Mesendoderm (in vitro differentiated cells): ENCODE measurements around the gene ERC1.
A peak's percentile ranks its signal among the peaks of the same experiment; 100 is the strongest.
"Not testable (repeated sequence)": the region's sequence is repeated elsewhere in the genome, so short reads cannot be mapped to it uniquely, and the experiment has no call there.

Source experiments
- DNase-seq: peaks from one replicate; pipeline ENCODE4 v3.0.0; 2013
- H2AK5ac ChIP-seq: 2 replicates; pipeline ENCODE4 v1.6.1; 2013; ENCODE audit warnings: low read length, inconsistent platforms
- H2BK120ac ChIP-seq: 2 replicates; pipeline ENCODE4 v1.6.1; 2013; ENCODE audit warnings: low read depth, mild to moderate bottlenecking, low read length, moderate library complexity, mixed read lengths
- H2BK15ac ChIP-seq: replicated peaks from 2 replicates; pipeline ENCODE4 v1.6.1; 2013; ENCODE audit warnings: low read depth, mild to moderate bottlenecking, moderate library complexity
- H2BK5ac ChIP-seq: 2 replicates; pipeline ENCODE4 v1.6.1; 2013; ENCODE audit warnings: low read length, inconsistent platforms
- H3K18ac ChIP-seq: 2 replicates; pipeline ENCODE4 v1.6.1; 2013; ENCODE audit warnings: mild to moderate bottlenecking, low read length, mixed read lengths
- H3K23ac ChIP-seq: one replicate; pipeline ENCODE4 v1.6.1; 2013; ENCODE audit warnings: low read length
- H3K27ac ChIP-seq: 2 replicates; pipeline ENCODE4 v1.5.1; 2013; ENCODE audit warnings: low read depth, mild to moderate bottlenecking, inconsistent platforms, low read length, moderate library complexity
- H3K27me3 ChIP-seq: 2 replicates; pipeline ENCODE4 v1.6.1; 2013; ENCODE audit warnings: low read length, control low read depth, mild to moderate bottlenecking, inconsistent platforms; ENCODE audit not compliant: insufficient read depth, poor library complexity
- H3K36me3 ChIP-seq: 2 replicates; pipeline ENCODE4 v1.6.1; 2013; ENCODE audit warnings: low read length, inconsistent platforms; ENCODE audit not compliant: control insufficient read depth, insufficient read depth
- H3K4ac ChIP-seq: one replicate; pipeline ENCODE4 v1.6.1; 2013; ENCODE audit warnings: low read depth, mild to moderate bottlenecking, low read length, moderate library complexity
- H3K4me1 ChIP-seq: 2 replicates; pipeline ENCODE4 v1.6.1; 2013; ENCODE audit warnings: low read depth, low read length, inconsistent platforms; ENCODE audit not compliant: control insufficient read depth
- H3K4me2 ChIP-seq: 2 replicates; pipeline ENCODE4 v1.6.1; 2013; ENCODE audit warnings: low read length
- H3K4me3 ChIP-seq: 2 replicates; pipeline ENCODE4 v1.5.1; 2013; ENCODE audit warnings: mild to moderate bottlenecking, low read length
- H3K56ac ChIP-seq: one replicate; pipeline ENCODE4 v1.6.1; 2013; ENCODE audit warnings: low read length
- H3K79me1 ChIP-seq: 2 replicates; pipeline ENCODE4 v1.6.1; 2013; ENCODE audit warnings: low read length, inconsistent platforms
- H3K79me2 ChIP-seq: 2 replicates; pipeline ENCODE4 v1.6.1; 2013; ENCODE audit warnings: mild to moderate bottlenecking, low read length; ENCODE audit not compliant: control insufficient read depth, insufficient read depth
- H3K9ac ChIP-seq: 2 replicates; pipeline ENCODE4 v1.6.1; 2013; ENCODE audit warnings: low read length, inconsistent platforms
- H4K5ac ChIP-seq: one replicate; pipeline ENCODE4 v1.6.1; 2013; ENCODE audit warnings: low read length
- H4K8ac ChIP-seq: one replicate; pipeline ENCODE4 v1.6.1; 2013; ENCODE audit warnings: low read depth, mild to moderate bottlenecking, control low read depth, low read length, moderate library complexity
- WGBS: extraction: QIAGEN DNeasy Blood & Tissue Kit; methylation state at CpG from one replicate; pipeline ENCODE4 v1.1.7; 2013; ENCODE audit warnings: low lambda C conversion rate, missing lambda C conversion rate; ENCODE audit not compliant: insufficient coverage; ENCODE audit errors: extremely low coverage; 5-methylcytosine and 5-hydroxymethylcytosine counted together

Gene ERC1

GRCh38 chr12:1051672-1052071, 60.6 kb downstream of the ERC1 start:
- H3K56ac ChIP-seq, H3K36me3 ChIP-seq, DNase-seq, H3K23ac ChIP-seq, H3K4ac ChIP-seq, H3K27ac ChIP-seq, H3K27me3 ChIP-seq, H3K79me2 ChIP-seq, H3K9ac ChIP-seq, H3K4me2 ChIP-seq, H2BK120ac ChIP-seq, H2AK5ac ChIP-seq, H3K4me1 ChIP-seq, H4K5ac ChIP-seq, H2BK5ac ChIP-seq, H4K8ac ChIP-seq, H3K18ac ChIP-seq, H3K4me3 ChIP-seq, H3K79me1 ChIP-seq, H2BK15ac ChIP-seq: not testable (repeated sequence)
- WGBS = no CpG with 5 or more reads among the region's 8 CpGs

GRCh38 chr12:1053690-1054089, 62.7 kb downstream of the ERC1 start:
- no peak overlapping the region for H2BK5ac ChIP-seq
- no peak overlapping the region for H3K27ac ChIP-seq
- no peak overlapping the region for H3K4me3 ChIP-seq
- H4K8ac ChIP-seq = no peak overlapping the region
- H2BK15ac ChIP-seq = no peak overlapping the region
- H3K36me3 ChIP-seq = no peaks in the 10 kb centered on the region
- DNase-seq = peak; percentile 22
- no peak overlapping the region for H3K56ac ChIP-seq
- H2BK120ac ChIP-seq = no peak overlapping the region
- peaks cover 4% of the 10 kb centered on the region for H3K4me1 ChIP-seq
- H2AK5ac ChIP-seq = no peak overlapping the region
- no peak overlapping the region for H4K5ac ChIP-seq
- H3K4me2 ChIP-seq = no peak overlapping the region
- H3K4ac ChIP-seq = no peak overlapping the region
- H3K79me1 ChIP-seq = no peaks in the 10 kb centered on the region
- no peaks in the 10 kb centered on the region for H3K27me3 ChIP-seq
- no peaks in the 10 kb centered on the region for H3K79me2 ChIP-seq
- H3K9ac ChIP-seq = no peak overlapping the region
- H3K18ac ChIP-seq = no peak overlapping the region
- H3K23ac ChIP-seq = no peak overlapping the region

- no peak overlapping the region for H2BK5ac ChIP-seq
- H2AK5ac ChIP-seq = no peak overlapping the region
- H2BK15ac ChIP-seq = no peak overlapping the region
- no peaks in the 10 kb centered on the region for H3K79me2 ChIP-seq
- no peak overlapping the region for H4K8ac ChIP-seq
- no peak overlapping the region for H3K56ac ChIP-seq
- H2BK120ac ChIP-seq = no peak overlapping the region
- H3K79me1 ChIP-seq = no peaks in the 10 kb centered on the region
- peak; percentile 24 for DNase-seq
- no CpG with 5 or more reads among the region's 6 CpGs for WGBS
- H3K9ac ChIP-seq = no peak overlapping the region
- no peaks in the 10 kb centered on the region for H3K27me3 ChIP-seq
- H4K5ac ChIP-seq = no peak overlapping the region
- no peak overlapping the region for H3K4me3 ChIP-seq
- H3K4ac ChIP-seq = no peak overlapping the region
- H3K4me2 ChIP-seq = no peak overlapping the region
- H3K23ac ChIP-seq = no peak overlapping the region
- H3K4me1 ChIP-seq = peaks cover 4% of the 10 kb centered on the region
- no peaks in the 10 kb centered on the region for H3K36me3 ChIP-seq
- no peak overlapping the region for H3K27ac ChIP-seq
- no peak overlapping the region for H3K18ac ChIP-seq
Measured at GRCh38 chr12:1054117-1054870, 63.3 kb downstream of the ERC1 start.

- Histone ChIP-seq H2AK5ac (no peak overlapping the region), H3K9ac (no peak overlapping the region), H3K4me1 (peaks cover 4% of the 10 kb centered on the region), H3K4me3 (no peak overlapping the region), H3K23ac (no peak overlapping the region), H3K4ac (no peak overlapping the region), H3K79me2 (no peaks in the 10 kb centered on the region), H3K4me2 (no peak overlapping the region), H4K8ac (no peak overlapping the region), H3K27me3 (no peaks in the 10 kb centered on the region), H3K27ac (no peak overlapping the region), H3K79me1 (no peaks in the 10 kb centered on the region), H2BK120ac (no peak overlapping the region), H4K5ac (no peak overlapping the region), H3K56ac (no peak overlapping the region), H2BK15ac (no peak overlapping the region), H3K36me3 (no peaks in the 10 kb centered on the region), H3K18ac (no peak overlapping the region), H2BK5ac (no peak overlapping the region)
- WGBS = no CpG with 5 or more reads among the region's 4 CpGs
- peak; percentile 21 for DNase-seq
Measured at GRCh38 chr12:1056390-1056789, 65.4 kb downstream of the ERC1 start.

GRCh38 chr12:1058423-1058822, 67.4 kb downstream of the ERC1 start:
- H3K4me3 ChIP-seq = no peak overlapping the region
- DNase-seq = no peak
- peaks cover 2% of the 10 kb centered on the region for H3K79me2 ChIP-seq
- no peak overlapping the region for H3K18ac ChIP-seq
- H2BK15ac ChIP-seq = no peak overlapping the region
- H3K27ac ChIP-seq = no peak overlapping the region
- no CpG with 5 or more reads among the region's 2 CpGs for WGBS
- no peak overlapping the region for H3K56ac ChIP-seq
- no peaks in the 10 kb centered on the region for H3K79me1 ChIP-seq
- peaks cover 4% of the 10 kb centered on the region for H3K4me1 ChIP-seq
- H3K4ac ChIP-seq = no peak overlapping the region
- H2BK120ac ChIP-seq = no peak overlapping the region
- H3K36me3 ChIP-seq = no peaks in the 10 kb centered on the region
- H3K4me2 ChIP-seq = no peak overlapping the region
- no peaks in the 10 kb centered on the region for H3K27me3 ChIP-seq
- no peak overlapping the region for H2BK5ac ChIP-seq
- H3K23ac ChIP-seq = no peak overlapping the region
- H2AK5ac ChIP-seq = no peak overlapping the region
- H3K9ac ChIP-seq = no peak overlapping the region
- H4K5ac ChIP-seq = no peak overlapping the region
- H4K8ac ChIP-seq = no peak overlapping the region

GRCh38 chr12:1059162-1059561, 68.1 kb downstream of the ERC1 start:
- H2BK15ac ChIP-seq = no peak overlapping the region
- no peak overlapping the region for H3K18ac ChIP-seq
- H4K5ac ChIP-seq = no peak overlapping the region
- no peak overlapping the region for H3K9ac ChIP-seq
- no peak overlapping the region for H3K27ac ChIP-seq
- H3K27me3 ChIP-seq = no peaks in the 10 kb centered on the region
- no peak overlapping the region for H2BK5ac ChIP-seq
- H2AK5ac ChIP-seq = no peak overlapping the region
- no peak for DNase-seq
- H3K36me3 ChIP-seq = no peaks in the 10 kb centered on the region
- no peak overlapping the region for H3K23ac ChIP-seq
- H3K79me1 ChIP-seq = no peaks in the 10 kb centered on the region
- H2BK120ac ChIP-seq = no peak overlapping the region
- no peak overlapping the region for H3K4me3 ChIP-seq
- no peak overlapping the region for H4K8ac ChIP-seq
- H3K79me2 ChIP-seq = peaks cover 2% of the 10 kb centered on the region
- peaks cover 4% of the 10 kb centered on the region for H3K4me1 ChIP-seq
- no peak overlapping the region for H3K4ac ChIP-seq
- no peak overlapping the region for H3K4me2 ChIP-seq
- no peak overlapping the region for H3K56ac ChIP-seq
